AG04450 (cell line): ENCODE data around the gene DPP9. TPM values are rescaled to one million over a fixed set of nuclear protein-coding genes. Genes with fewer than 3 reads are reported as not detected.
"Not testable (repeated sequence)": the region's sequence is repeated elsewhere in the genome, so short reads cannot be mapped to it uniquely, and the experiment has no call there.

Source experiments
- CTCF ChIA-PET: fragments of 300-600, 350-600 bp; formaldehyde crosslinking; extraction: SDS; loops from one replicate; lab custom pipeline; 2022; ENCODE audit warnings: antibody characterized with exemption, inconsistent platforms; lab: Charles Lee
- POLR2A ChIA-PET: fragments of 350-600 bp; formaldehyde crosslinking; extraction: SDS; loops from one replicate; lab custom pipeline; 2021; ENCODE audit warnings: antibody characterized with exemption, inconsistent platforms; lab: Yijun Ruan, JAX
- DNase-seq: peaks from one replicate; pipeline ENCODE4 v3.0.0-alpha.2; 2011; ENCODE audit warnings: low read depth, low spot score
- H3K27ac ChIP-seq: one replicate; pipeline ENCODE4 v1.5.1; 2012; ENCODE audit warnings: low read depth, low read length, control low read depth
- H3K27me3 ChIP-seq: one replicate; pipeline ENCODE4 v1.6.0; 2012; ENCODE audit warnings: low read length; ENCODE audit not compliant: control insufficient read depth, insufficient read depth
- H3K4me3 ChIP-seq: 2 replicates; pipeline ENCODE4 v1.5.1; 2011; ENCODE audit warnings: mild to moderate bottlenecking, low read depth, low read length, control low read depth
- H3K9me3 ChIP-seq: 2 replicates; pipeline ENCODE4 v1.5.1; 2012; ENCODE audit warnings: low read length; ENCODE audit not compliant: control insufficient read depth, insufficient read depth
- CTCF ChIP-seq: IDR thresholded peaks from 2 replicates; pipeline ENCODE4 v1.5.1; 2011; ENCODE audit warnings: low read depth, low read length, control low read depth, inconsistent platforms
- polyA plus RNA-seq: library from polyadenylated mRNA; depleted of rRNA; stranded (reverse); fragments of >200 nt; gene quantifications from 2 replicates; pipeline ENCODE4 v1.2.3, GENCODE V29; 2011

The DPP9 gene
- polyA plus RNA-seq, 1 experiment, result 5.6 TPM

- POLR2A ChIA-PET, result no interaction called here
- Histone ChIP-seq H3K27ac (no peak overlapping the region), H3K27me3 (no peaks in the 10 kb centered on the region), H3K4me3 (no peak overlapping the region), H3K9me3 (no peaks in the 10 kb centered on the region; the same call in 1 of the 2 replicates)
- no peak for TF ChIP-seq CTCF
- CTCF ChIA-PET, result no interaction called here
- DNase-seq, result no peak
Measured at GRCh38 chr19:4687396-4687795, 36.2 kb downstream of the DPP9 start.

- TF ChIP-seq CTCF, result no peak
- POLR2A ChIA-PET, result no interaction called here
- CTCF ChIA-PET, result no interaction called here
- Histone ChIP-seq H3K27me3 (no peaks in the 10 kb centered on the region), H3K9me3 (no peaks in the 10 kb centered on the region; the same call in 1 of the 2 replicates), H3K4me3 (no peak overlapping the region), H3K27ac (no peak overlapping the region)
- no peak for DNase-seq
Measured at GRCh38 chr19:4686700-4687099, 36.9 kb downstream of the DPP9 start.

GRCh38 chr19:4684312-4685095 is 39.1 kb downstream of the DPP9 start:
- no peak for TF ChIP-seq CTCF
- ChIA-PET POLR2A (no interaction called here), CTCF (no interaction called here)
- Histone ChIP-seq H3K9me3 (peaks cover 1% of the 10 kb centered on the region; the same call in 1 of the 2 replicates), H3K27me3 (no peaks in the 10 kb centered on the region), H3K27ac (no peak overlapping the region), H3K4me3 (no peak overlapping the region)
- no peak for DNase-seq

- POLR2A ChIA-PET, result no interaction called here
- no peak overlapping the region for H3K27ac ChIP-seq
- DNase-seq, result no peak
- H3K4me3 ChIP-seq, result no peak overlapping the region
- H3K27me3 ChIP-seq, result no peaks in the 10 kb centered on the region
- CTCF ChIA-PET, result no interaction called here
- peaks cover 5% of the 10 kb centered on the region; the same call in 1 of the 2 replicates for H3K9me3 ChIP-seq
- no peak for TF ChIP-seq CTCF
Measured at GRCh38 chr19:4682417-4683200, 41.0 kb downstream of the DPP9 start.

GRCh38 chr19:4680021-4680420 is 43.6 kb downstream of the DPP9 start:
- CTCF ChIA-PET, result interaction anchor here (0.9 kb wide), 1 partner anchor 43 kb away, joined by 3 read pairs; no protein-coding TSS in a partner anchor
- H3K9me3 ChIP-seq, H3K27ac ChIP-seq, H3K4me3 ChIP-seq, H3K27me3 ChIP-seq, DNase-seq: not testable (repeated sequence)
- POLR2A ChIA-PET, result interaction anchor here (0.7 to 1.1 kb wide), 2 partner anchors 10 to 104 kb away, joined by 3 to 4 read pairs; partner anchors contain the start of gene MYDGF
